ENCODE results near the gene ABHD15. TPM values are rescaled to one million over a fixed set of nuclear protein-coding genes. Genes with fewer than 3 reads are reported as not detected.

ABHD15 gene
- total and polyA plus RNA-seq, 10 donors: 5.7 to 23.8 (median 13.6) TPM

GRCh38 chr17:29594519-29595090 lies 27.8 kb upstream of the ABHD15 start:
- WGBS, 5 donors: 80 to 92% (median 85%) methylated on average over 8 to 11 of the region's 11 CpGs
- Histone ChIP-seq H3K4me3 (peak overlapping the region in 1 of 8 donors; percentile 95), H3K9me3 (no peaks in the 10 kb centered on the region), H3K36me3 (no peaks in the 10 kb centered on the region), H3K27ac (no peak overlapping the region), H3K27me3 (replicated peaks in 1 of 7) (peaks cover 0 to 36% (median 5%) of the 10 kb centered on the region in 7 donors), H3K4me1 (peaks cover 36 to 50% (median 45%) of the 10 kb centered on the region in 6 donors)
- no peak for TF ChIP-seq POLR2AphosphoS5 (IDR thresholded peaks at IDR 0.05)
- no peak for TF ChIP-seq CTCF (IDR thresholded peaks at IDR 0.05 in 8 of 11, conservative IDR thresholded peaks at IDR 0.05 in 3 of 11)
- no peak for TF ChIP-seq POLR2A (IDR thresholded peaks at IDR 0.05)
- no peak for DNase-seq
- intact Hi-C loops (cut with DNase I; ENCODE audit: low total_unique reads): no loop called here

GRCh38 chr17:29593591-29594518 lies 27.0 kb upstream of the ABHD15 start:
- TF ChIP-seq POLR2AphosphoS5 (IDR thresholded peaks at IDR 0.05) (no peak), CTCF (IDR thresholded peaks at IDR 0.05 in 8 of 11, conservative IDR thresholded peaks at IDR 0.05 in 3 of 11) (peak in 3 of 11 experiments; percentile 15 to 28 (median 22))
- H3K27ac ChIP-seq: no peak overlapping the region
- DNase-seq: peak; percentile 86
- peaks cover 0 to 36% (median 5%) of the 10 kb centered on the region in 7 donors for H3K27me3 ChIP-seq (replicated peaks in 1 of 7)
- H3K4me3 ChIP-seq: peak overlapping the region; percentile 38 to 95 (median 56)
- H3K36me3 ChIP-seq: no peaks in the 10 kb centered on the region
- 4 to 7% (median 6%) methylated on average over 19 to 64 of the region's 64 CpGs for WGBS, 5 donors
- intact Hi-C loops (cut with DNase I; ENCODE audit: low total_unique reads): no loop called here
- H3K4me1 ChIP-seq: peaks cover 36 to 51% (median 45%) of the 10 kb centered on the region in 6 donors
- no peaks in the 10 kb centered on the region for H3K9me3 ChIP-seq

- DNase-seq: peak; percentile 90
- TF ChIP-seq POLR2AphosphoS5 (IDR thresholded peaks at IDR 0.05): peak in 1 of 3 donors; percentile 38
- TF ChIP-seq CTCF (IDR thresholded peaks at IDR 0.05 in 8 of 11, conservative IDR thresholded peaks at IDR 0.05 in 3 of 11): no peak
- no peak for TF ChIP-seq POLR2A (IDR thresholded peaks at IDR 0.05)
- H3K27me3 ChIP-seq (replicated peaks in 1 of 7): peaks cover 0 to 36% (median 5%) of the 10 kb centered on the region in 7 donors
- peak within 1 kb of the TSS; percentile 45 to 95 (median 64) for H3K4me3 ChIP-seq
- peaks cover 41 to 60% (median 54%) of the 10 kb centered on the region in 6 donors for H3K4me1 ChIP-seq
- H3K27ac ChIP-seq: peak within 1 kb of the TSS in 4 of 8 donors; percentile 15 to 88 (median 55)
- no peaks in the 10 kb centered on the region for H3K36me3 ChIP-seq
- WGBS, 5 donors: 0 to 3% (median 1%) methylated on average over 18 to 96 of the region's 96 CpGs
- intact Hi-C loops (cut with DNase I; ENCODE audit: low total_unique reads): no loop called here
- H3K9me3 ChIP-seq: no peaks in the 10 kb centered on the region
These were observed 26.2 kb upstream of the ABHD15 start, which contains the start of gene ANKRD13B for GRCh38 chr17:29592850-29593551. TSS of gene ANKRD13B (plus strand) at chr17:29593132. CDS start at chr17:29593622, 490 bp downstream.

Data from spleen (tissue), 11 donors.